SK-N-SH (cell line): ENCODE data around the gene PSTPIP1. TPM values are rescaled to one million over a fixed set of nuclear protein-coding genes. Genes with fewer than 3 reads are reported as not detected.

Source experiments
- CTCF ChIA-PET: fragments of 300-600, 350-600 bp; formaldehyde crosslinking; extraction: SDS; loops from one replicate; lab custom pipeline; 2021; lab: Yijun Ruan, JAX
- POLR2A ChIA-PET: fragments of 350-600 bp; sonication (Branson Sonifier 250); formaldehyde crosslinking; extraction: SDS; loops from one replicate; lab custom pipeline; 2020; ENCODE audit warnings: antibody characterized with exemption, inconsistent platforms; lab: Yijun Ruan, JAX
- DNase-seq: peaks from one replicate; pipeline ENCODE4 v3.0.0; 2012
- H2AFZ ChIP-seq: fragments of 200-600 bp; sonication (generic); 2 replicates; pipeline ENCODE4 v1.8.1; 2016; ENCODE audit warnings: antibody characterized with exemption, mild to moderate bottlenecking, low read depth
- H3F3A ChIP-seq: fragments of 200-600 bp; sonication (generic); replicated peaks from 2 replicates; pipeline ENCODE3; 2016; ENCODE audit warnings: antibody characterized with exemption, mild to moderate bottlenecking; ENCODE audit not compliant: insufficient read depth
- H3K27ac ChIP-seq, 2 experiments: fragments of 200-500 bp in 1 of 2; fragments of 200-600 bp in 1 of 2; sonication (Bioruptor generic) in 1 of 2; sonication (generic), shearing (Covaris generic) in 1 of 2; 2 replicates each; pipeline versions ENCODE4 v1.5.1 to v1.6.1; 2014 to 2016; ENCODE audit warnings: low read depth in 2 of 2, inconsistent platforms in 1 of 2, low read length in 1 of 2, mild to moderate bottlenecking in 1 of 2, mixed read lengths in 1 of 2
- H3K27me3 ChIP-seq: fragments of 200-600 bp; sonication (generic), shearing (Covaris generic); 2 replicates; pipeline ENCODE4 v1.6.1; 2016; ENCODE audit warnings: mixed run types; ENCODE audit not compliant: insufficient read depth
- H3K36me3 ChIP-seq, 2 experiments: fragments of 200-500 bp in 1 of 2; fragments of 200-600 bp in 1 of 2; sonication (Bioruptor generic) in 1 of 2; sonication (generic) in 1 of 2; replicated peaks in 1 of 2; 2 replicates each; pipeline versions ENCODE3 to v1.5.1; 2014 to 2016; ENCODE audit warnings: low read length in 1 of 2, mild to moderate bottlenecking in 1 of 2; ENCODE audit not compliant: insufficient read depth in 2 of 2, control insufficient read depth in 1 of 2
- H3K4me1 ChIP-seq, 2 experiments: fragments of 200-500 bp in 1 of 2; fragments of 200-600 bp in 1 of 2; sonication (Bioruptor generic) in 1 of 2; sonication (generic), shearing (Covaris generic) in 1 of 2; 2 replicates each; pipeline versions ENCODE4 v1.5.1 to v1.6.1; 2014 to 2016; ENCODE audit warnings: low read depth in 1 of 2, low read length in 1 of 2, mixed run types in 1 of 2; ENCODE audit not compliant: insufficient read depth in 2 of 2, control insufficient read depth in 1 of 2
- H3K4me2 ChIP-seq: fragments of 200-600 bp; sonication (generic), shearing (Covaris generic); 2 replicates; pipeline ENCODE4 v1.6.1; 2017; ENCODE audit warnings: mixed run types
- H3K4me3 ChIP-seq, 2 experiments: fragments of 200-500 bp in 1 of 2; fragments of 200-600 bp in 1 of 2; sonication (Bioruptor generic) in 1 of 2; sonication (generic), shearing (Covaris generic) in 1 of 2; 2 replicates each; pipeline versions ENCODE4 v1.5.1 to v1.8.1; 2014 to 2016; ENCODE audit warnings: low read depth in 2 of 2, inconsistent platforms in 1 of 2, low read length in 1 of 2, mild to moderate bottlenecking in 1 of 2, mixed read lengths in 1 of 2, moderate library complexity in 1 of 2
- H3K79me2 ChIP-seq: fragments of 200-600 bp; sonication (generic); 2 replicates; pipeline ENCODE4 v1.8.1; 2017; ENCODE audit warnings: mild to moderate bottlenecking; ENCODE audit not compliant: insufficient read depth
- H3K9ac ChIP-seq: fragments of 200-600 bp; sonication (generic); 2 replicates; pipeline ENCODE4 v1.6.1; 2017; ENCODE audit warnings: mixed run types
- H3K9me2 ChIP-seq: fragments of 200-600 bp; sonication (generic); 2 replicates; pipeline ENCODE4 v1.6.1; 2017; ENCODE audit warnings: mixed run types
- H3K9me3 ChIP-seq: fragments of 200-600 bp; sonication (generic); 2 replicates; pipeline ENCODE4 v1.6.1; 2017; ENCODE audit warnings: mixed run types, mild to moderate bottlenecking, moderate library complexity
- H4K20me1 ChIP-seq: fragments of 200-600 bp; sonication (generic); 2 replicates; pipeline ENCODE4 v1.6.1; 2017; ENCODE audit warnings: mild to moderate bottlenecking, mixed run types; ENCODE audit not compliant: insufficient read depth
- CTCF ChIP-seq: fragments of 200-600 bp; sonication (generic); IDR thresholded peaks from 2 replicates; pipeline ENCODE4 v1.6.1; 2017; ENCODE audit warnings: antibody characterized with exemption, mild to moderate bottlenecking, moderate library complexity
- EZH2phosphoT487 ChIP-seq: fragments of 200-600 bp; sonication (generic); IDR thresholded peaks from 2 replicates; pipeline ENCODE4 v1.6.1; 2017; ENCODE audit warnings: low read depth, mixed run types, mild to moderate bottlenecking, antibody characterized with exemption, moderate library complexity, borderline replicate concordance
- FOSL2 ChIP-seq: IDR thresholded peaks from 2 replicates; pipeline ENCODE4 v1.4.0; 2012; ENCODE audit warnings: low read depth, mild to moderate bottlenecking, moderate library complexity, borderline replicate concordance
- FOXJ3 ChIP-seq: sonication (generic); formaldehyde crosslinking; IDR thresholded peaks from 2 replicates; pipeline ENCODE4 v1.5.1; 2020; ENCODE audit warnings: mild to moderate bottlenecking, missing genetic modification reagents
- FOXM1 ChIP-seq: IDR thresholded peaks from 2 replicates; pipeline ENCODE4 v1.4.0; 2012; ENCODE audit warnings: low read depth, mild to moderate bottlenecking
- GABPA ChIP-seq: IDR thresholded peaks from 2 replicates; pipeline ENCODE4 v1.4.0; 2012; ENCODE audit warnings: low read depth, mild to moderate bottlenecking
- JUND ChIP-seq: IDR thresholded peaks from 2 replicates; pipeline ENCODE4 v1.4.0; 2012
- MXI1 ChIP-seq: IDR thresholded peaks from 2 replicates; pipeline ENCODE4 v1.6.1; 2012; ENCODE audit warnings: mild to moderate bottlenecking, low read depth, low read length, improper control_type of control experiment
- NFIC ChIP-seq: IDR thresholded peaks from 2 replicates; pipeline ENCODE4 v1.4.0; 2012; ENCODE audit warnings: borderline replicate concordance
- PBX3 ChIP-seq: IDR thresholded peaks from 2 replicates; pipeline ENCODE4; 2012
- POLR2AphosphoS5 ChIP-seq: IDR thresholded peaks from 2 replicates; pipeline ENCODE4 v1.6.1; 2012; ENCODE audit warnings: low read depth, low read length
- RAD21 ChIP-seq: IDR thresholded peaks from 2 replicates; pipeline ENCODE4 v1.6.1; 2012; ENCODE audit warnings: mild to moderate bottlenecking, low read length
- RFX5 ChIP-seq: IDR thresholded peaks from 2 replicates; pipeline ENCODE4 v1.6.1; 2012; ENCODE audit warnings: mild to moderate bottlenecking, improper control_type of control experiment, low read length
- RXRA ChIP-seq: IDR thresholded peaks from 2 replicates; pipeline ENCODE4 v1.4.0; 2012; ENCODE audit warnings: low read depth, mild to moderate bottlenecking, borderline replicate concordance
- SIN3A ChIP-seq: IDR thresholded peaks from 2 replicates; pipeline ENCODE4 v1.6.1; 2012; ENCODE audit warnings: low read depth, mild to moderate bottlenecking, low read length, moderate library complexity, borderline replicate concordance
- SMC3 ChIP-seq: IDR thresholded peaks from 2 replicates; pipeline ENCODE4 v1.6.1; 2012; ENCODE audit warnings: low read depth, low read length, improper control_type of control experiment
- TEAD4 ChIP-seq: IDR thresholded peaks from 2 replicates; pipeline ENCODE4 v1.4.0; 2012; ENCODE audit warnings: mild to moderate bottlenecking, borderline replicate concordance; ENCODE audit not compliant: insufficient read depth
- WGBS: methylation state at CpG from one replicate; pipeline ENCODE4 v1.1.6; 2017; ENCODE audit warnings: low lambda C conversion rate; 5-methylcytosine and 5-hydroxymethylcytosine counted together
- polyA plus RNA-seq, 3 experiments: library from polyadenylated mRNA; depleted of rRNA; stranded (reverse); fragments of >200 nt; gene quantifications; 2 replicates each; pipeline ENCODE4 v1.2.3, GENCODE V29; 2012
- TF ChIP-seq, protein P1 (sequence below): IDR thresholded peaks from 2 replicates; pipeline ENCODE4 v1.6.1; 2012; ENCODE audit warnings: mild to moderate bottlenecking, low read depth, low read length, moderate library complexity

PSTPIP1 gene
- polyA plus RNA-seq, 1 of the 3 experiments (the other 2 are of a cell fraction): 0.69 TPM

- H3K9me2 ChIP-seq: no peaks in the 10 kb centered on the region
- ChIA-PET CTCF (no interaction called here), POLR2A (no interaction called here)
- no peaks in the 10 kb centered on the region; a peak in 1 of 4 replicates for H3K4me1 ChIP-seq
- no peak overlapping the region for H3K9ac ChIP-seq
- H2AFZ ChIP-seq: no peak overlapping the region
- H3F3A ChIP-seq: no peaks in the 10 kb centered on the region
- DNase-seq: no peak
- H4K20me1 ChIP-seq: no peaks in the 10 kb centered on the region
- H3K9me3 ChIP-seq: peaks cover 5% of the 10 kb centered on the region
- H3K4me3 ChIP-seq: no peak overlapping the region
- H3K27me3 ChIP-seq: no peaks in the 10 kb centered on the region
- no peak overlapping the region for H3K4me2 ChIP-seq
- no peaks in the 10 kb centered on the region for H3K36me3 ChIP-seq
- TF ChIP-seq FOXJ3 (CRISPR knock-in tag) (no peak), PBX3 (no peak), NFIC (no peak), SMC3 (no peak), JUND (no peak), EZH2phosphoT487 (no peak), RXRA (no peak), MXI1 (no peak), FOSL2 (no peak), FOXM1 (no peak), CTCF (no peak), GABPA (no peak), TEAD4 (no peak), RFX5 (no peak), POLR2AphosphoS5 (no peak), SIN3A (no peak), RAD21 (no peak)
- TF ChIP-seq, protein P1, sequence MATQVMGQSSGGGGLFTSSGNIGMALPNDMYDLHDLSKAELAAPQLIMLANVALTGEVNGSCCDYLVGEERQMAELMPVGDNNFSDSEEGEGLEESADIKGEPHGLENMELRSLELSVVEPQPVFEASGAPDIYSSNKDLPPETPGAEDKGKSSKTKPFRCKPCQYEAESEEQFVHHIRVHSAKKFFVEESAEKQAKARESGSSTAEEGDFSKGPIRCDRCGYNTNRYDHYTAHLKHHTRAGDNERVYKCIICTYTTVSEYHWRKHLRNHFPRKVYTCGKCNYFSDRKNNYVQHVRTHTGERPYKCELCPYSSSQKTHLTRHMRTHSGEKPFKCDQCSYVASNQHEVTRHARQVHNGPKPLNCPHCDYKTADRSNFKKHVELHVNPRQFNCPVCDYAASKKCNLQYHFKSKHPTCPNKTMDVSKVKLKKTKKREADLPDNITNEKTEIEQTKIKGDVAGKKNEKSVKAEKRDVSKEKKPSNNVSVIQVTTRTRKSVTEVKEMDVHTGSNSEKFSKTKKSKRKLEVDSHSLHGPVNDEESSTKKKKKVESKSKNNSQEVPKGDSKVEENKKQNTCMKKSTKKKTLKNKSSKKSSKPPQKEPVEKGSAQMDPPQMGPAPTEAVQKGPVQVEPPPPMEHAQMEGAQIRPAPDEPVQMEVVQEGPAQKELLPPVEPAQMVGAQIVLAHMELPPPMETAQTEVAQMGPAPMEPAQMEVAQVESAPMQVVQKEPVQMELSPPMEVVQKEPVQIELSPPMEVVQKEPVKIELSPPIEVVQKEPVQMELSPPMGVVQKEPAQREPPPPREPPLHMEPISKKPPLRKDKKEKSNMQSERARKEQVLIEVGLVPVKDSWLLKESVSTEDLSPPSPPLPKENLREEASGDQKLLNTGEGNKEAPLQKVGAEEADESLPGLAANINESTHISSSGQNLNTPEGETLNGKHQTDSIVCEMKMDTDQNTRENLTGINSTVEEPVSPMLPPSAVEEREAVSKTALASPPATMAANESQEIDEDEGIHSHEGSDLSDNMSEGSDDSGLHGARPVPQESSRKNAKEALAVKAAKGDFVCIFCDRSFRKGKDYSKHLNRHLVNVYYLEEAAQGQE: no peak
- TF ChIP-seq, all 33 proteins: peak for 0
- 68% methylated on average over 5 of the region's 5 CpGs for WGBS
- Histone ChIP-seq H3K27ac (no peak overlapping the region), H3K79me2 (no peaks in the 10 kb centered on the region)
These were observed 18.2 kb upstream of the PSTPIP1 start for GRCh38 chr15:76976572-76977270.
